HCT116 (cell line): ENCODE measurements around the gene HABP2.

Source experiments
- EZH2 ChIP-seq: fragments of 200-600 bp; sonication (generic); IDR thresholded peaks from 2 replicates; pipeline ENCODE4 v1.6.1; 2017; ENCODE audit warnings: antibody characterized with exemption, mixed run types
- MAX ChIP-seq: IDR thresholded peaks from 2 replicates; pipeline ENCODE4 v1.6.1; 2012
- POLR2A ChIP-seq: IDR thresholded peaks from 2 replicates; pipeline ENCODE4 v1.7.0; 2011; ENCODE audit warnings: borderline replicate concordance; ENCODE audit not compliant: insufficient read depth, insufficient read length; ENCODE audit errors: extremely low read depth
- POLR2AphosphoS5 ChIP-seq: IDR thresholded peaks from 2 replicates; pipeline ENCODE4 v1.6.1; 2011; ENCODE audit warnings: mild to moderate bottlenecking, low read depth, low read length, moderate library complexity
- ZNF274 ChIP-seq: fragments of 200-500 bp; sonication (Bioruptor generic); IDR thresholded peaks from 2 replicates; pipeline ENCODE4 v1.6.1; 2014; ENCODE audit warnings: mild to moderate bottlenecking, low read depth, low read length, inconsistent platforms
- TF ChIP-seq, protein P1 (sequence below), 3 experiments: fragments of 200-600 bp in 1 of 3; sonication (generic) in 1 of 3; IDR thresholded peaks in 2 of 3; conservative IDR thresholded peaks in 1 of 3; 2 replicates each; pipeline ENCODE4 v1.5.1; 2012 to 2017; ENCODE audit warnings: low read depth in 2 of 3, low read length in 2 of 3, antibody characterized with exemption in 1 of 3, borderline replicate concordance in 1 of 3, control low read depth in 1 of 3, mild to moderate bottlenecking in 1 of 3, mixed read lengths in 1 of 3, mixed run types in 1 of 3, moderate library complexity in 1 of 3; ENCODE audit not compliant: insufficient read depth in 1 of 3

DNA sequence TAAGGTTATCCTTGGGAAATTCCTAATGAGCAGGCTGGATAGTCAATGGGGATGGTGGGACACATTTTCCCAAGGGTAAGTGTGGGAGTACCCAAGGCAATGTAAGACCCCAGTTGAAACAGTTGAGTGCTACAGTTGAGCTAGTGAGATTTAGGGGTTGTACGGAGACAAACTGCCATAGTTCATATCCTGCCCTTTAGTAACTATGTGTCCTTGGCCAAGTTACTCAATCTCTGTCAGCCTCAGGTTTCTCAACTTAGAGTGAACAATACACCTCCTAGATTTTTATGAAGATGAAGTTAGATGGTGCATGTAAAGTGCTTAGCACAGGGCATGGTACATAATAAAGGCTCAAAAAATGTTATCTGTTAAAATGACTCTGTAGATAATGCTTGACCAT lies 20.5 kb downstream of the HABP2 start:
- TF ChIP-seq EZH2 (no peak), ZNF274 (no peak), MAX (no peak), POLR2A (no peak), POLR2AphosphoS5 (no peak)
- TF ChIP-seq, protein P1, sequence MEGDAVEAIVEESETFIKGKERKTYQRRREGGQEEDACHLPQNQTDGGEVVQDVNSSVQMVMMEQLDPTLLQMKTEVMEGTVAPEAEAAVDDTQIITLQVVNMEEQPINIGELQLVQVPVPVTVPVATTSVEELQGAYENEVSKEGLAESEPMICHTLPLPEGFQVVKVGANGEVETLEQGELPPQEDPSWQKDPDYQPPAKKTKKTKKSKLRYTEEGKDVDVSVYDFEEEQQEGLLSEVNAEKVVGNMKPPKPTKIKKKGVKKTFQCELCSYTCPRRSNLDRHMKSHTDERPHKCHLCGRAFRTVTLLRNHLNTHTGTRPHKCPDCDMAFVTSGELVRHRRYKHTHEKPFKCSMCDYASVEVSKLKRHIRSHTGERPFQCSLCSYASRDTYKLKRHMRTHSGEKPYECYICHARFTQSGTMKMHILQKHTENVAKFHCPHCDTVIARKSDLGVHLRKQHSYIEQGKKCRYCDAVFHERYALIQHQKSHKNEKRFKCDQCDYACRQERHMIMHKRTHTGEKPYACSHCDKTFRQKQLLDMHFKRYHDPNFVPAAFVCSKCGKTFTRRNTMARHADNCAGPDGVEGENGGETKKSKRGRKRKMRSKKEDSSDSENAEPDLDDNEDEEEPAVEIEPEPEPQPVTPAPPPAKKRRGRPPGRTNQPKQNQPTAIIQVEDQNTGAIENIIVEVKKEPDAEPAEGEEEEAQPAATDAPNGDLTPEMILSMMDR (IDR thresholded peaks at IDR 0.05 in 2 of 3, conservative IDR thresholded peaks at IDR 0.05 in 1 of 3; ENCODE audit: borderline replicate concordance in 1 of 3, insufficient read depth in 1 of 3, low read depth in 2 of 3, low read length in 2 of 3): no peak
